ENCODE measurements around the gene C12orf57. TPM values are rescaled to one million over a fixed set of nuclear protein-coding genes. Genes with fewer than 3 reads are reported as not detected.

Gene C12orf57
- total and polyA plus RNA-seq, 10 of the 15 experiments (the other 5 are each of a cell fraction or from before 2014, with no cell fraction given), result 64.5 to 377 (median 211) TPM

DNA sequence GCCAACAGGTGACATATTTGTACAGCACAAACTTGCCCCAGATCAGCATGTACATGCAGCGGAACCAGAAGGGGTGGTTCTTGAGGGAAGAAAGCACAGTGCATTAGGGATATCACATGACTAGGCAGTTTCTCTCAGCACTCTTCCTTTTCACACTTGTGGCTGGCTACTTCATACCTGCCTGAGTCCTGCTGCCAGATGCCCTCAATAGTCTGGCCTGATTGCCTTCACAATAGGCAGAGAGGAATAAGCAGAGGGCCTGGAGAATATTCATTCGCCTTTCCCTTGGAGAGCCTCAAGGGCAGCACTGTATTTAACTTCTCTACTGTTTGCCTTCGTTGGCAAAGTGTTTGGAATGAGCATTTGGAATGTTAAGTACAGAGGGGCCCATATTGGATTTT is 34.8 kb downstream of the C12orf57 start:
- Histone ChIP-seq H3K4me3 (no peak overlapping the region), H3K27me3 (replicated peaks in 1 of 2; ENCODE audit: control insufficient read depth in 2 of 2, insufficient read depth in 2 of 2, low read length in 1 of 2) (no peaks in the 10 kb centered on the region), H3K9me3 (replicated peaks; ENCODE audit: control insufficient read depth, insufficient read depth, low read length) (no peaks in the 10 kb centered on the region), H3K27ac (ENCODE audit: control insufficient read depth, insufficient read depth) (no peak overlapping the region), H3K79me2 (ENCODE audit: control insufficient read depth, insufficient read depth, low read length) (no peaks in the 10 kb centered on the region; the same call in 1 of the 2 replicates), H4K20me1 (ENCODE audit: control insufficient read depth, insufficient read depth) (no peaks in the 10 kb centered on the region; the same call in 1 of the 2 replicates), H3K36me3 (ENCODE audit: control insufficient read depth in 2 of 2, insufficient read depth in 2 of 2, low read length in 1 of 2) (peaks cover 26 to 54% of the 10 kb centered on the region in 2 experiments), H3K9ac (ENCODE audit: control insufficient read depth, insufficient read depth, low read length) (no peak overlapping the region), H3K4me1 (ENCODE audit: control insufficient read depth, insufficient read depth, low read length) (peaks cover 12% of the 10 kb centered on the region), H3K4me2 (ENCODE audit: control insufficient read depth, insufficient read depth) (no peak overlapping the region), H2AFZ (ENCODE audit: control insufficient read depth, low read depth, low read length) (no peak overlapping the region)
- 95% methylated on average over 3 of the region's 3 CpGs for WGBS (ENCODE audit: insufficient coverage, insufficient replicate concordance, low lambda C conversion rate, missing lambda C conversion rate)
- DNase-seq (ENCODE audit: low read depth, low spot score) (no peak), ATAC-seq (no peak), FAIRE-seq (no peak)
- SMC1A ChIA-PET (ENCODE audit: uncharacterized antibody, unreplicated experiment), result no interaction called here
- TF ChIP-seq GABPA (IDR thresholded peaks at IDR 0.05; ENCODE audit: low read depth) (no peak), SMC3 (IDR thresholded peaks at IDR 0.05; ENCODE audit: borderline replicate concordance, low read length) (no peak), SMAD5 (IDR thresholded peaks at IDR 0.05; ENCODE audit: low read depth) (no peak), TAF1 (IDR thresholded peaks at IDR 0.05; ENCODE audit: borderline replicate concordance, low read depth, low read length) (no peak), ZNF384 (IDR thresholded peaks at IDR 0.05; ENCODE audit: borderline replicate concordance, low read depth, low read length) (no peak), ZSCAN29 (IDR thresholded peaks at IDR 0.05) (no peak), SMARCA5 (IDR thresholded peaks at IDR 0.05) (no peak), NR2F1 (conservative IDR thresholded peaks at IDR 0.05) (no peak)
- TF ChIP-seq, protein P1, sequence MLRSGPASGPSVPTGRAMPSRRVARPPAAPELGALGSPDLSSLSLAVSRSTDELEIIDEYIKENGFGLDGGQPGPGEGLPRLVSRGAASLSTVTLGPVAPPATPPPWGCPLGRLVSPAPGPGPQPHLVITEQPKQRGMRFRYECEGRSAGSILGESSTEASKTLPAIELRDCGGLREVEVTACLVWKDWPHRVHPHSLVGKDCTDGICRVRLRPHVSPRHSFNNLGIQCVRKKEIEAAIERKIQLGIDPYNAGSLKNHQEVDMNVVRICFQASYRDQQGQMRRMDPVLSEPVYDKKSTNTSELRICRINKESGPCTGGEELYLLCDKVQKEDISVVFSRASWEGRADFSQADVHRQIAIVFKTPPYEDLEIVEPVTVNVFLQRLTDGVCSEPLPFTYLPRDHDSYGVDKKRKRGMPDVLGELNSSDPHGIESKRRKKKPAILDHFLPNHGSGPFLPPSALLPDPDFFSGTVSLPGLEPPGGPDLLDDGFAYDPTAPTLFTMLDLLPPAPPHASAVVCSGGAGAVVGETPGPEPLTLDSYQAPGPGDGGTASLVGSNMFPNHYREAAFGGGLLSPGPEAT (IDR thresholded peaks at IDR 0.05; ENCODE audit: low read depth), result no peak
- TF ChIP-seq, protein P2, sequence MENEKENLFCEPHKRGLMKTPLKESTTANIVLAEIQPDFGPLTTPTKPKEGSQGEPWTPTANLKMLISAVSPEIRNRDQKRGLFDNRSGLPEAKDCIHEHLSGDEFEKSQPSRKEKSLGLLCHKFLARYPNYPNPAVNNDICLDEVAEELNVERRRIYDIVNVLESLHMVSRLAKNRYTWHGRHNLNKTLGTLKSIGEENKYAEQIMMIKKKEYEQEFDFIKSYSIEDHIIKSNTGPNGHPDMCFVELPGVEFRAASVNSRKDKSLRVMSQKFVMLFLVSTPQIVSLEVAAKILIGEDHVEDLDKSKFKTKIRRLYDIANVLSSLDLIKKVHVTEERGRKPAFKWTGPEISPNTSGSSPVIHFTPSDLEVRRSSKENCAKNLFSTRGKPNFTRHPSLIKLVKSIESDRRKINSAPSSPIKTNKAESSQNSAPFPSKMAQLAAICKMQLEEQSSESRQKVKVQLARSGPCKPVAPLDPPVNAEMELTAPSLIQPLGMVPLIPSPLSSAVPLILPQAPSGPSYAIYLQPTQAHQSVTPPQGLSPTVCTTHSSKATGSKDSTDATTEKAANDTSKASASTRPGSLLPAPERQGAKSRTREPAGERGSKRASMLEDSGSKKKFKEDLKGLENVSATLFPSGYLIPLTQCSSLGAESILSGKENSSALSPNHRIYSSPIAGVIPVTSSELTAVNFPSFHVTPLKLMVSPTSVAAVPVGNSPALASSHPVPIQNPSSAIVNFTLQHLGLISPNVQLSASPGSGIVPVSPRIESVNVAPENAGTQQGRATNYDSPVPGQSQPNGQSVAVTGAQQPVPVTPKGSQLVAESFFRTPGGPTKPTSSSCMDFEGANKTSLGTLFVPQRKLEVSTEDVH (IDR thresholded peaks at IDR 0.05; ENCODE audit: low read depth, partially characterized antibody), result no peak
- TF ChIP-seq, protein P3, sequence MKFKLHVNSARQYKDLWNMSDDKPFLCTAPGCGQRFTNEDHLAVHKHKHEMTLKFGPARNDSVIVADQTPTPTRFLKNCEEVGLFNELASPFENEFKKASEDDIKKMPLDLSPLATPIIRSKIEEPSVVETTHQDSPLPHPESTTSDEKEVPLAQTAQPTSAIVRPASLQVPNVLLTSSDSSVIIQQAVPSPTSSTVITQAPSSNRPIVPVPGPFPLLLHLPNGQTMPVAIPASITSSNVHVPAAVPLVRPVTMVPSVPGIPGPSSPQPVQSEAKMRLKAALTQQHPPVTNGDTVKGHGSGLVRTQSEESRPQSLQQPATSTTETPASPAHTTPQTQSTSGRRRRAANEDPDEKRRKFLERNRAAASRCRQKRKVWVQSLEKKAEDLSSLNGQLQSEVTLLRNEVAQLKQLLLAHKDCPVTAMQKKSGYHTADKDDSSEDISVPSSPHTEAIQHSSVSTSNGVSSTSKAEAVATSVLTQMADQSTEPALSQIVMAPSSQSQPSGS (IDR thresholded peaks at IDR 0.05; ENCODE audit: low read length), result no peak
- in situ Hi-C loops (cut with MboI), result no loop called here
- no TSS peak for BruUV-seq (replicated peaks)
- CTCF ChIA-PET, result no interaction called here
- intact Hi-C loops (cut with micrococcal nuclease; ENCODE audit: unreplicated experiment), result no loop called here
- POLR2A ChIA-PET, result no interaction called here
- RAD21 ChIA-PET (ENCODE audit: unreplicated experiment), result interaction anchor here (1.1 kb wide), 1 partner anchor 107 kb away, joined by 3 read pairs; no protein-coding TSS in a partner anchor

All from GM12878 (cell line).